ENCODE measurements around the gene TMEM14B. TPM values are rescaled to one million over a fixed set of nuclear protein-coding genes. Genes with fewer than 3 reads are reported as not detected.

The TMEM14B gene
- total and polyA plus RNA-seq, 9 of the 15 experiments (the other 6 are each of a cell fraction or from before 2014, with no cell fraction given), result 174 to 862 (median 263) TPM

- no peaks in the 10 kb centered on the region for H3K36me3 ChIP-seq (ENCODE audit: control insufficient read depth, insufficient read depth, low read length)
- no peaks in the 10 kb centered on the region for H3K9me3 ChIP-seq (replicated peaks; ENCODE audit: control insufficient read depth, insufficient read depth, low read depth, low read length)
- H4K20me1 ChIP-seq (replicated peaks; ENCODE audit: control insufficient read depth, insufficient read depth, low read length), result no peaks in the 10 kb centered on the region
- no peak overlapping the region for H3K27ac ChIP-seq (ENCODE audit: extremely low read depth, low read depth, low read length)
- H3K4me2 ChIP-seq (ENCODE audit: insufficient read depth, low read length), result no peak overlapping the region
- no TSS peak for BruUV-seq (replicated peaks)
- no peaks in the 10 kb centered on the region for H3K9me1 ChIP-seq (ENCODE audit: control insufficient read depth, insufficient read depth, low read length)
- no peak overlapping the region for H3K4me3 ChIP-seq
- ATAC-seq, result peak; percentile 99
- ChIA-PET POLR2A (interaction anchor here (0.6 to 1.6 kb wide), 4 partner anchors 8 to 281 kb away, joined by 3 to 5 read pairs (median 3); no protein-coding TSS in a partner anchor), CTCF (ENCODE audit: low intra/inter-chr PET ratio) (interaction anchor here (0.6 to 2.4 kb wide), 5 partner anchors 46 to 695 kb away, joined by 3 to 28 read pairs (median 4); no protein-coding TSS in a partner anchor)
- no peaks in the 10 kb centered on the region for H3K79me2 ChIP-seq (ENCODE audit: control insufficient read depth, insufficient read depth, low read length)
- WGBS (ENCODE audit: insufficient coverage, low coverage, missing lambda C conversion rate), result 0% methylated on average over 2 of the region's 2 CpGs
- peak; percentile 79 for FAIRE-seq
- in situ Hi-C loops (cut with MboI), result loop anchor here (5.0 kb wide), 2 partner anchors 99 to 324 kb away; no protein-coding TSS in a partner anchor
- peak; percentile 82 to 85 (median 84) for DNase-seq (ENCODE audit: extremely low read depth in 1 of 4, low spot score in 3 of 4)
- no peaks in the 10 kb centered on the region; a peak in 1 of 5 replicates for H3K4me1 ChIP-seq (replicated peaks in 1 of 2; ENCODE audit: control insufficient read depth in 2 of 2, insufficient read depth in 2 of 2, low read length in 2 of 2)
- intact Hi-C loops (cut with micrococcal nuclease), result loop anchor here (1.0 to 5.0 kb wide), 5 partner anchors 79 to 323 kb away; partner anchors contain the start of genes C6orf52, PAK1IP1 and TMEM14C
- H3K27me3 ChIP-seq (ENCODE audit: control insufficient read depth in 2 of 2, insufficient read depth in 2 of 2, low read length in 2 of 2), result no peaks in the 10 kb centered on the region
- H2AFZ ChIP-seq (ENCODE audit: low read depth, low read length), result no peak overlapping the region
- H3K9ac ChIP-seq (ENCODE audit: insufficient read depth in 1 of 2, low read depth in 2 of 2, low read length in 2 of 2), result no peak overlapping the region
- TF ChIP-seq ZBTB33 (CRISPR knock-in tag; IDR thresholded peaks at IDR 0.05), result peak; percentile 45; the same call in 1 of the 2 replicates
- peak; percentile 96 for TF ChIP-seq SMC3 (conservative IDR thresholded peaks at IDR 0.05; ENCODE audit: insufficient read depth, low read depth, low read length)
- 0 out of 2 replicates have a peak, but pooled peaks have one; percentile 21 for TF ChIP-seq ESRRA (IDR thresholded peaks at IDR 0.05; ENCODE audit: borderline replicate concordance, low read depth)
- no peak for TF ChIP-seq ZNF347 (CRISPR knock-in tag; IDR thresholded peaks at IDR 0.05; ENCODE audit: low read depth)
- peak; percentile 97 to 99 for TF ChIP-seq RAD21 (CRISPR knock-in tag; conservative IDR thresholded peaks at IDR 0.05 in 1 of 2, IDR thresholded peaks at IDR 0.05 in 1 of 2)
- TF ChIP-seq DEAF1 (CRISPR knock-in tag; IDR thresholded peaks at IDR 0.05), result peak; percentile 94
- peak; percentile 3 for TF ChIP-seq MEIS2 (IDR thresholded peaks at IDR 0.05; ENCODE audit: partially characterized antibody)
- TF ChIP-seq JUND (IDR thresholded peaks at IDR 0.05; ENCODE audit: borderline replicate concordance, low read depth, low read length), result peak; percentile 52; the same call in 1 of the 2 replicates
- TF ChIP-seq JUND (tag; IDR thresholded peaks at IDR 0.05; ENCODE audit: borderline replicate concordance, low read depth, low read length), result no peak
- TF ChIP-seq MYNN (IDR thresholded peaks at IDR 0.05), result peak; percentile 19; the same call in 1 of the 2 replicates
- TF ChIP-seq MYNN (CRISPR knock-in tag; IDR thresholded peaks at IDR 0.05), result no peak
- 0 out of 2 replicates have a peak, but pooled peaks have one; percentile 45 for TF ChIP-seq ATF7 (IDR thresholded peaks at IDR 0.05)
- no peak for TF ChIP-seq ARID1B (IDR thresholded peaks at IDR 0.05)
- TF ChIP-seq BRCA1 (IDR thresholded peaks at IDR 0.05), result no peak
- TF ChIP-seq BRCA1 (CRISPR knock-in tag; IDR thresholded peaks at IDR 0.05), result no peak
- peak in 1 of 2 experiments; percentile 51; a peak in 1 of 4 replicates for TF ChIP-seq RCOR1 (IDR thresholded peaks at IDR 0.05; ENCODE audit: borderline replicate concordance in 1 of 2, low read depth in 2 of 2, low read length in 2 of 2)
These were observed 53.7 kb downstream of the TMEM14B start for GRCh38 chr6:10801224-10801848.
